Testis (tissue), 3 donors: ENCODE results near the gene GNG2. TPM values are rescaled to one million over a fixed set of nuclear protein-coding genes. Genes with fewer than 3 reads are reported as not detected.

ENCODE experiments used
- DNase-seq: peaks from one replicate; pipeline ENCODE4 v3.0.0-alpha.2; 2019
- H3K27ac ChIP-seq, 2 donors: fragments of 200-600 bp; sonication (generic); one replicate each; pipeline ENCODE4 v1.5.1; 2019
- H3K27me3 ChIP-seq: fragments of 200-600 bp; sonication (generic); one replicate; pipeline ENCODE4 v1.5.1; 2019
- H3K36me3 ChIP-seq: fragments of 200-600 bp; sonication (generic); one replicate; pipeline ENCODE4 v1.5.1; 2017; ENCODE audit warnings: low read depth; ENCODE audit errors: missing control alignments
- H3K4me1 ChIP-seq: fragments of 200-600 bp; sonication (generic); one replicate; pipeline ENCODE4 v1.5.1; 2019
- H3K4me3 ChIP-seq, 2 donors: fragments of 200-600 bp; sonication (generic); one replicate each; pipeline ENCODE4 v1.5.1; 2017 to 2019
- H3K9me3 ChIP-seq: fragments of 200-600 bp; sonication (generic); one replicate; pipeline ENCODE4 v1.5.1; 2017
- POLR2A ChIP-seq: fragments of 450-650 bp; IDR thresholded peaks from one replicate; pipeline ENCODE4 v1.6.1; 2017; ENCODE audit warnings: antibody characterized with exemption, mild to moderate bottlenecking, moderate library complexity
- WGBS, 2 donors: methylation state at CpG; one replicate each; pipeline ENCODE4 v1.1.5; 2018; 5-methylcytosine and 5-hydroxymethylcytosine counted together
- intact Hi-C: fragments of 100-400 bp; cut with DNase I; formaldehyde crosslinking; loops from one replicate; pipeline ENCODE4 v1.15.1; 2023; ENCODE audit warnings: low total_unique reads
- polyA plus RNA-seq: library from polyadenylated mRNA; stranded (reverse); fragments of 350-450 nt; fragmentation: Illumina TruSeq; extraction: RNeasy Lipid Tissue Mini Kit (QIAGEN cat#74804); gene quantifications from one replicate; pipeline ENCODE4 v1.2.3, GENCODE V29; 2014; ENCODE audit warnings: low read depth, low replicate concordance; ENCODE audit not compliant: insufficient read depth
- total RNA-seq, 2 donors: library from RNA; depleted of rRNA; stranded (reverse); fragments of >200 nt; gene quantifications; one replicate each; pipeline ENCODE4 v1.2.3, GENCODE V29; 2016
- TF ChIP-seq, protein P1 (sequence below), 3 experiments: fragments of 450-650 bp in 2 of 3; fragments of 200-600 bp in 1 of 3; sonication (generic) in 1 of 3; IDR thresholded peaks; one replicate each; pipeline ENCODE4 v1.5.1; 2016 to 2019; ENCODE audit warnings: antibody characterized with exemption in 3 of 3, mild to moderate bottlenecking in 2 of 3, moderate library complexity in 1 of 3

The GNG2 gene
- total and polyA plus RNA-seq, 3 donors from 2014 or later, result 248 to 312 (median 250) TPM

DNA sequence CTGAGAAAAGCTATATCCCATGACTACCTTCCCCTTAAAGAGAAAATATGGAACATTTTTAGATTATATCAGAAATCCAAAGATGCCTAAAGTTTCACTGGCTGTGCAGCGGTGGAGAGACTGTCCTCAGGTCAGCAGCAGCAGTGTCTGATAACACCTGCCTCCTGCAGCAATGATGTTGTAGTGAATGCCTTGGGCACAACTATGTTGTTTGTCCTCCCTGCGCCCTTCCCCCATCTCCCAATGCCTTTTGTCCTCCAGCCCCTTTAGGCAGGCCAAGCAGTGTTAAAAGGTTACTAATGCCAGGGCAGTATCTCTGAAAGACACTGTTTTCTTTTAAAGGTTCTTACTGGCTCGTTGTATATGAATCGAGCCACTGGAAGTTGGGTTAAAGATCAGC is 142.1 kb downstream of the GNG2 start:
- H3K9me3 ChIP-seq, result no peaks in the 10 kb centered on the region
- H3K4me1 ChIP-seq, result peaks cover 16% of the 10 kb centered on the region
- 71 to 78% methylated on average over 4 of the region's 4 CpGs for WGBS, 2 donors
- TF ChIP-seq, protein P1, sequence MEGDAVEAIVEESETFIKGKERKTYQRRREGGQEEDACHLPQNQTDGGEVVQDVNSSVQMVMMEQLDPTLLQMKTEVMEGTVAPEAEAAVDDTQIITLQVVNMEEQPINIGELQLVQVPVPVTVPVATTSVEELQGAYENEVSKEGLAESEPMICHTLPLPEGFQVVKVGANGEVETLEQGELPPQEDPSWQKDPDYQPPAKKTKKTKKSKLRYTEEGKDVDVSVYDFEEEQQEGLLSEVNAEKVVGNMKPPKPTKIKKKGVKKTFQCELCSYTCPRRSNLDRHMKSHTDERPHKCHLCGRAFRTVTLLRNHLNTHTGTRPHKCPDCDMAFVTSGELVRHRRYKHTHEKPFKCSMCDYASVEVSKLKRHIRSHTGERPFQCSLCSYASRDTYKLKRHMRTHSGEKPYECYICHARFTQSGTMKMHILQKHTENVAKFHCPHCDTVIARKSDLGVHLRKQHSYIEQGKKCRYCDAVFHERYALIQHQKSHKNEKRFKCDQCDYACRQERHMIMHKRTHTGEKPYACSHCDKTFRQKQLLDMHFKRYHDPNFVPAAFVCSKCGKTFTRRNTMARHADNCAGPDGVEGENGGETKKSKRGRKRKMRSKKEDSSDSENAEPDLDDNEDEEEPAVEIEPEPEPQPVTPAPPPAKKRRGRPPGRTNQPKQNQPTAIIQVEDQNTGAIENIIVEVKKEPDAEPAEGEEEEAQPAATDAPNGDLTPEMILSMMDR (IDR thresholded peaks at IDR 0.05), result no peak
- no peak for TF ChIP-seq POLR2A
- no peak overlapping the region for H3K4me3 ChIP-seq
- no peaks in the 10 kb centered on the region for H3K27me3 ChIP-seq
- intact Hi-C loops, result no loop called here
- H3K27ac ChIP-seq, result peak overlapping the region in 1 of 2 donors; percentile 28
- no peaks in the 10 kb centered on the region for H3K36me3 ChIP-seq
- DNase-seq, result no peak

DNA sequence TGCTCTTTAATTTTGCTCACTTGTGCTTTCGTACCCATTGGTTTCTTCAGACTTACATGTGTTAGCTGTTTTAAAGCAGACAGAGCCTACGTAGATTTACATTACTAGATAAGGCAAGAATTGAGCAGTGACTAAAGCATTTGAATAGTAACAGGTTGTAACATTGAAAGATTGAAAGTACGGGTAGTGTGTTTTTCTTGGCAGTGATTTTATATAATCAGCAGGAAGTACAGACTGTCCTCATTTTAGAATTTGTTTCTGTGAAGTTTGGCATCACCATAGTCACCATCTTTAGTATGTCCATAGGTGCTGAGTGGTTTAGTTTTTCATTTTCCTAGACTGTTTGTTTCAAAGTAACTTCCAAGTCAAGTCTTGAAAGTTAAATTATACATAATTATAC is 142.9 kb downstream of the GNG2 start:
- no peaks in the 10 kb centered on the region for H3K9me3 ChIP-seq
- no peaks in the 10 kb centered on the region for H3K27me3 ChIP-seq
- no peak for DNase-seq
- 36 to 60% methylated on average over 3 of the region's 3 CpGs for WGBS, 2 donors
- H3K36me3 ChIP-seq, result no peaks in the 10 kb centered on the region
- intact Hi-C loops, result no loop called here
- peaks cover 16% of the 10 kb centered on the region for H3K4me1 ChIP-seq
- H3K4me3 ChIP-seq, result no peak overlapping the region
- TF ChIP-seq, protein P1 (IDR thresholded peaks at IDR 0.05), result no peak
- no peak for TF ChIP-seq POLR2A
- H3K27ac ChIP-seq, result peak overlapping the region in 1 of 2 donors; percentile 54

DNA sequence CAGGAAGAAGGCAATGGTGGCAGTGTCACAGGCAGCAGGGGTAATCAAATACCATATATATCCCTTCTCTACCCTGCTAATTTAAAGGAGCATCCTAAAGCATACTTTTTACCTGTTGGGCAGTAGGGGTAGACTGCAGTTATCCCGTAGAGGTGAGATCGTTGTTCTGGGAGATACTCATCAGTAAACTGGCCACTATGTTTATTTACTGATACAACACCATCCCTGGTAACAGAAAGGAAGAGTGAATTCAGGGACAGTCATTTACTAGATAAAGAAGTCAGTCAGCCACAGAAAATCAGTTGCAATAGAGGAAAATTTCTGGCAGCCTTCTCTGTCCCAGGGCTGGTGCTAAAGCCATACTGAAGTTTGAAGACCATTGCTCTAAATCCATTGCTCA is 145.2 kb downstream of the GNG2 start:
- WGBS, 2 donors, result 67 to 81% methylated on average over 2 of the region's 2 CpGs
- Histone ChIP-seq H3K36me3 (no peaks in the 10 kb centered on the region), H3K4me1 (peaks cover 16% of the 10 kb centered on the region), H3K27ac (no peak overlapping the region), H3K27me3 (no peaks in the 10 kb centered on the region), H3K4me3 (no peak overlapping the region), H3K9me3 (no peaks in the 10 kb centered on the region)
- TF ChIP-seq POLR2A, result no peak
- TF ChIP-seq, protein P1 (IDR thresholded peaks at IDR 0.05), result no peak
- intact Hi-C loops, result no loop called here
- DNase-seq, result no peak

DNA sequence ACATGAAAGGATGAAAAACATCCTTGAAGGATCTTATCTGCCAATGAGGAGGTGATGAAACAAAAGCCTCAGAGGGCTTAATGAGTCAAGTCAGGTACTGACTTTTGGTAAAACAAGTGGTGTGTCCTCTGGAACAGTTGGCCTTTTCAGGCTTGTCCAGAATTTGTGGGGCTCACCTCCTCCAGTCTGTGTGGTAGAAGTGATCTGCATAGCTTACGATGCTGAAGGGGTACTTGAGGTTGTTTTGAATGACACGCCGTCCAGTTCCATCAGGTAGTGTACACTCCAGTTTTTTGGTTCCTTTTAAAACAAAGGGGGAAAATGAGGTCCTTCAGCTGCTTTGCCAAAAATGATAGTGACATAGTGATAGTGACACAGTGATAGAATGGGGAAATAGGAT is 145.9 kb downstream of the GNG2 start:
- peaks cover 16% of the 10 kb centered on the region for H3K4me1 ChIP-seq
- H3K9me3 ChIP-seq, result no peaks in the 10 kb centered on the region
- no peaks in the 10 kb centered on the region for H3K27me3 ChIP-seq
- TF ChIP-seq POLR2A, result no peak
- TF ChIP-seq, protein P1 (IDR thresholded peaks at IDR 0.05), result no peak
- intact Hi-C loops, result no loop called here
- H3K4me3 ChIP-seq, result no peak overlapping the region
- DNase-seq, result no peak
- H3K36me3 ChIP-seq, result no peaks in the 10 kb centered on the region
- H3K27ac ChIP-seq, result no peak overlapping the region
- 91 to 95% methylated on average over 3 of the region's 3 CpGs for WGBS, 2 donors

DNA sequence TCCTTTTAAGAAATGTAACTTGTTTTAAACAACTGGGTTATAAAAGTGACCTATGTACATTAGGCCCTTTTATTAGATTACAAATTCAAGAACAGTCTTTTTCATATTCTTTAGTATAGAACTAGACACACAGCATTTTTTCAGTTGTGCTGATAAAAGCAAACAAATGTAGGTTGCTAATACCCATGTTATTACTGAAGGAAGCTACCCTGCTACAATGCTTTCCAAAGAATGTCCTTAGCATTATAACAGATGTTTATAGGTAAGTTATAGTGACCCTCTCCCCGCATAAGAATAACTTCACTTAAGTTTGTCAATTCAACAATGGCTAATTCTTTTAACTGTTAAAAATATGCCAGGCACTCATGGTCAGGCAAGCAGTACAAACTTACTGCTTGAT is 146.8 kb downstream of the GNG2 start:
- intact Hi-C loops, result no loop called here
- no peak for DNase-seq
- H3K27ac ChIP-seq, result no peak overlapping the region
- H3K9me3 ChIP-seq, result no peaks in the 10 kb centered on the region
- no peak overlapping the region for H3K4me3 ChIP-seq
- H3K27me3 ChIP-seq, result no peaks in the 10 kb centered on the region
- peaks cover 18% of the 10 kb centered on the region for H3K4me1 ChIP-seq
- H3K36me3 ChIP-seq, result no peaks in the 10 kb centered on the region
- TF ChIP-seq, protein P1 (IDR thresholded peaks at IDR 0.05), result no peak
- 87 to 97% methylated on average over 1 of the region's 1 CpG for WGBS, 2 donors
